ENCODE results near the gene RAD51AP2.
"Not testable (repeated sequence)": the region's sequence is repeated elsewhere in the genome, so short reads cannot be mapped to it uniquely, and the experiment has no call there.

Gene RAD51AP2

DNA sequence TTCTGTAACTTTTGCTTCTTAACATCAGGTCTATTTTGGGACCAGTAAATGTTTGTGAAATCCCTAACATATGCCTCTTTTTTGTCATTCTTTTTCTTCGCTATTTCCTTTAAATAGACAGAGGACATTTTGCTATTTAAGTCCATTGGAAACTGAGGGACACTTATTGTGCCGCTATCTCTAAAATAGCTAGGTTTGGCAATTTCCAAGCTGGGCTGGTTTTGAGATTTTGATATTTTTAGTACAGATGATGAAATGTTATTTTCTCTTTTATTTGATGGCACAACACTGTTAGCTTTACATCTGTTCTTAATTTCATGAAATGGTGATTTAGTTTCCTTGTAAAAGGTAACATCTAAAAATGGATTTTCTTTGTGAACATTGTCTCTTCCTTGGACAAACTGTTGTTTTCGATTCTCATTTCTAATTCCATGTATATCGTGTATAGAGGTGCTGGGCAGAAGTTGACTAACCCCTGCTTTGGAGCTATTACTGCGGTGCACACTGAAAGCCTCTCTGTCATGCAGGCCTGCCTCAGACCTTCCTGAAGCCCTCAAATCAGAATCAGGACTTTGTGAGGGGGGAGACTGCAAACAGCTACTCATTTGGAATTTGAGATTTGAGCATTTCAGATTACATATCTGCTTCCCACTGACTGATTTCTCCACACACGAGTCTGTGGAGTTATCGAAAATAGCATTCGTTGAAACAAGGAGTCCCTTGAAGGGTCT, 594 bp downstream of the RAD51AP2 start:
- Mint-ChIP-seq H3K4me3 (peak overlapping the region; percentile 40), H3K9me3 (no peaks in the 10 kb centered on the region)
- DNase-seq (ENCODE audit: low spot score): no peak

DNA sequence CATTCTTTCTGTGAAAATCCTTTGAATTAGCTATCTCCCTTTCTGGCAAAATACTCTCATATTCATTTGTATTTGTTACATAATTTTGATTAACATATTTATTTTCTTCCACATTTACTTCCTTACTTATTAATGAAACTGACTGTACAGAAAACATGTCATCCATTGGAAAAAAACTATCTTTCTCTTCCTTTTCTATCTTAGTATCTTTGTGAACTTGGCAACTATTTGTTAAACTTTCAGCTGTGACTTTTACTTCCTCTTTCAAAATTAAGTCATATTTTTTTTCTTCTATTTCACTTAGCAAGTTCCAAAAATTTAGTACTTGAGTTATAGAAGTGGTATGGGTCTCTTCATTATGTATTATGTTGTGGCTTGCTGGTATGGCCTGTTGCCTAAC, 2.6 kb downstream of the RAD51AP2 start:
- Mint-ChIP-seq H3K9me3 (no peaks in the 10 kb centered on the region), H3K27ac (no peak overlapping the region), H3K4me3 (no peak overlapping the region), H3K4me1 (ENCODE audit: low read depth) (no peaks in the 10 kb centered on the region), H3K27me3 (ENCODE audit: low read depth) (peaks cover 33% of the 10 kb centered on the region), H3K36me3 (ENCODE audit: low read depth) (no peaks in the 10 kb centered on the region)
- DNase-seq (ENCODE audit: low spot score): no peak

More for the DNA sequence above, 594 bp downstream of the RAD51AP2 start:
- Mint-ChIP-seq H3K27me3 (ENCODE audit: low read depth) (peaks cover 38% of the 10 kb centered on the region), H3K36me3 (ENCODE audit: low read depth) (no peaks in the 10 kb centered on the region), H3K4me1 (ENCODE audit: low read depth) (no peaks in the 10 kb centered on the region), H3K27ac (no peak overlapping the region)

DNA sequence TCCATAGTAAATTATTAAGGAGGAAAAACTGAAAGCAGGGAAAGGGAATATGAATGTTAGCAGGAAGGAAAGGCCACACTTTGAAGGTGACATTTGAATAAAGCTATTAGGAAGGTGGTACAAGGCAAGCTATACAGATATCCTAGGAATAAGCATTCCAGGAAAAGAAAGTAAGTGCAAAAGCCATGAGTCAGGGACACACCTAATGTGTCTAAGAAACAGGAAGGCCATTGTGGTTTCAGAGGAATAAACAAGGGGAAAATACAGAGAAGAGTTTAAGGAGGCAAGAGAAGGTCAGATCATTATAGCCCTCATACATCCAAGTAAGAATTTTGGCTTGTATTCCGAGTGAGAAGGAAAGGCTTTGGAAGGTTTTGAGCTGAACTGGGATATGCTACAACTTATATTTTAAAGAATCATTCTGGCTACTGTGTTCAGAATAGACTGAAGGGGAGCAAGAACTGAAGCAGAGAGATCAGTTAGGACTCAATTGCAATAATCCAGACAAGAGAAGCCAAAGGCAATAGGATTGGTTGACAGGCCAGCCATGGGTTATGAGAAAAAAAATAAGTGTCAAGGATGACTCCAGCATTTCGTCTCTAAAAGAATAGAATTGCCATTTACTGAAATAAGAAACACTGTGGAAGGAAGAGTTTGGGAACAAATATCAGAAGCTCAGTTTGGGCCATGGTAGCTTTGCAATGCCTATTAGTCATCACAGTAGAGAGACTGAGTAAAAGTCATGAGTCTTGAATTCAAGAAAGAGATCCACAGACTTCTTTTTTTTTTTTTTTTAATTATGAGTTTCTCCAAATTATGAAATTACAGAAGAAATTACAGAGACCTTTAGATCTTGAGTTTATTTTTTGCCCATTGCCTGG, 11.3 kb downstream of the RAD51AP2 start:
- H3K36me3 Mint-ChIP-seq (ENCODE audit: low read depth): no peaks in the 10 kb centered on the region
- DNase-seq (ENCODE audit: low spot score): no peak
- no peak overlapping the region for H3K4me3 Mint-ChIP-seq
- no peaks in the 10 kb centered on the region for H3K9me3 Mint-ChIP-seq
- H3K27ac Mint-ChIP-seq: no peak overlapping the region
- H3K4me1 Mint-ChIP-seq (ENCODE audit: low read depth): no peaks in the 10 kb centered on the region
- H3K27me3 Mint-ChIP-seq (ENCODE audit: low read depth): no peaks in the 10 kb centered on the region

DNA sequence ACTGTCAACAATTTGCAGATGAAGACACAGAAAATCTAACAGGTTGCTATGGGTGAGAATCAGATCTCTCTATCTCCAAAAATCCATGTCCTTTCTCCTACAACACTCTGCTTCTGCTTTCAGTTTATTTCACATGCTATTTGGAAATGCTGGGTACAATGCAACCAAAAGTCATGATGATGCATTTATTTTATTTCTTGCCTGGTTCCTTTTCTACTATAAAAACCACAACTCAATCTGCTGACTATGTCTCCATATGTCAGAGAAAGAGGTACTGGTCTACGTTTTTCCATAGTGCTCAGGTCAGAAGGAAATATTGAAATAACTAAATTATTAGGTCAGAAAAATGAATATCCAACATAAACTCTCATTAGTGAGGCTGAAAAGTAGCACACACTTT, 20.5 kb downstream of the RAD51AP2 start:
- no peak overlapping the region for H3K27ac Mint-ChIP-seq
- H3K4me1 Mint-ChIP-seq (ENCODE audit: low read depth): no peaks in the 10 kb centered on the region
- no peaks in the 10 kb centered on the region for H3K9me3 Mint-ChIP-seq
- no peak overlapping the region for H3K4me3 Mint-ChIP-seq
- DNase-seq (ENCODE audit: low spot score): no peak
- H3K27me3 Mint-ChIP-seq (ENCODE audit: low read depth): no peaks in the 10 kb centered on the region
- H3K36me3 Mint-ChIP-seq (ENCODE audit: low read depth): no peaks in the 10 kb centered on the region

DNA sequence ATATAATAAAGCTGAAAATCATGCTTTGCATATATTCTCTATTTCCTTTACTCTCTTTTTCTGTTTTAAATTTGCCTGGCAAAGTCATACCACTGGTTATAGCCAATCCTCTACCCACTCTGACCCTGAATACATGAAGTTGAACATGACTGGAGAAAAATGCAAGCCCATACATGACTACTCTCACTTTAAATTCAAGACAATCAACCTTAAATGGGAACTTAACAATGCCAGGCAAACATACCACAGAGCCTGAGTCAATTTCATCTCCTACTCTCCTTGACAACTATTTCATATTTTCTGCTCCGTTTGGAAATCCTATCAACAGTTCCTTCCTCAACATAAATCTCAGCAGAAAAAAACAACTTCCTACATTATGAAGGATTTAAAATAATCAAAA, 22.6 kb downstream of the RAD51AP2 start:
- Mint-ChIP-seq H3K27me3 (ENCODE audit: low read depth) (no peaks in the 10 kb centered on the region), H3K4me1 (ENCODE audit: low read depth) (no peaks in the 10 kb centered on the region)

DNA sequence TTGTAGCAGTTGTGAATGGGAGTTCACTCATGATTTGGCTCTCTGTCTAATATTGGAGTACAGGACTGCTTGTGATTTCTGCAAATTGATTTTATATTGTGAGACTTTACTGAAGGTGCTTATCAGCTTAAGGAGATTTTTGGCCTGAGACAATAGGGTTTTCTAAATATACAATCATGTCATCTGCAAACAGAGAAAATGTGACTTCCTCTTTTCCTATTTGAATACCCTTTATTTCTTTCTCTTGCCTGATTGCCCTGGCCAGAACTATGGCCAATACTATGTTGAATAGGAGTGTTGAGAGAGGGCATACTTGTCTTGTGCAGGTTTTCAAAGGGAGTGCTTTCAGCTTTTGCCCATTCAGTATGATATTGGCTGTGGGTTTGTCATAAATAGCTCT, 28.1 kb downstream of the RAD51AP2 start:
- H3K36me3 Mint-ChIP-seq (ENCODE audit: low read depth); DNase-seq (ENCODE audit: low spot score); H3K4me1 Mint-ChIP-seq (ENCODE audit: low read depth); H3K4me3 Mint-ChIP-seq; H3K9me3 Mint-ChIP-seq; H3K27me3 Mint-ChIP-seq (ENCODE audit: low read depth); H3K27ac Mint-ChIP-seq: not testable (repeated sequence)

More for the DNA sequence above, 22.6 kb downstream of the RAD51AP2 start:
- no peak for DNase-seq (ENCODE audit: low spot score)
- Mint-ChIP-seq H3K9me3 (no peaks in the 10 kb centered on the region), H3K4me3 (no peak overlapping the region), H3K36me3 (ENCODE audit: low read depth) (no peaks in the 10 kb centered on the region), H3K27ac (no peak overlapping the region)

DNA sequence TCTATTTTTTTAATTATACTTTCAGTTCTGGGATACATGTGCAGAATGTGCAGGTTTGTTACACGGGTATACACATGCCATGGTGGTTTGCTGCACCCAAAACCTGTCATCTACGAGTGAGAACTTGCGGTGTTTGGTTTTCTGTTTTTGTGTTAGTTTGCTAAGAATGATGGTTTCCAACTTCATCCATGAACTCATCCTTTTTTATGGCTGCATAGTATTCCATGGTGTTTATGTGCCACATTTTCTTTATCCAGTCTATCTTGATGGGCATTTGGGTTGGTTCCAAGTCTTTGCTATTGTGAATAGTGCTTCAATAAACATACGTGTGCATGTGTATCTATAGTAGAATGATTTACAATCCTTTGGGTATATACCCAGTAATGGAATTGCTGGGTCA, 29.6 kb downstream of the RAD51AP2 start:
- not testable (repeated sequence) for H3K4me3 Mint-ChIP-seq; DNase-seq (ENCODE audit: low spot score); H3K36me3 Mint-ChIP-seq (ENCODE audit: low read depth); H3K27me3 Mint-ChIP-seq (ENCODE audit: low read depth); H3K27ac Mint-ChIP-seq; H3K4me1 Mint-ChIP-seq (ENCODE audit: low read depth); H3K9me3 Mint-ChIP-seq

DNA sequence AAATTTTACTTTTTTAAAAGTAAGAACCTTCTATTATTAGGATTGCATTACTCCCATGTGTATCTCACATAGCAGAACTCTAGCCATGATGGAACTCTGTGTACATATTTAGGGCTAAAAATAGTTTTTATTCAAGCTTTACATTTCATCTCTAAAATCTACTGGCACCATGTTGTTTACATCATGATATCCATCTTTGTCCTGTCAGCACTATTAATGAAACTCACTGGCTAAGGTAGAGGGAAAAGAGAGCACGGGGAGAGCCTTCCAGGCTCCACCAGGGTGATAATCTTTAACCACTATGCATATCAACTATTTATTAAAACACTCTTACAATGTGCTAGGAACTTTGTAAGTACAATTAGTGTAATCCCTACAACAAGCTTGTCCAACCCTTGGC, 34.7 kb downstream of the RAD51AP2 start:
- Mint-ChIP-seq H3K27me3 (ENCODE audit: low read depth) (no peaks in the 10 kb centered on the region), H3K27ac (no peak overlapping the region), H3K4me3 (no peak overlapping the region), H3K36me3 (ENCODE audit: low read depth) (no peaks in the 10 kb centered on the region), H3K9me3 (no peaks in the 10 kb centered on the region), H3K4me1 (ENCODE audit: low read depth) (no peaks in the 10 kb centered on the region)
- no peak for DNase-seq (ENCODE audit: low spot score)

DNA sequence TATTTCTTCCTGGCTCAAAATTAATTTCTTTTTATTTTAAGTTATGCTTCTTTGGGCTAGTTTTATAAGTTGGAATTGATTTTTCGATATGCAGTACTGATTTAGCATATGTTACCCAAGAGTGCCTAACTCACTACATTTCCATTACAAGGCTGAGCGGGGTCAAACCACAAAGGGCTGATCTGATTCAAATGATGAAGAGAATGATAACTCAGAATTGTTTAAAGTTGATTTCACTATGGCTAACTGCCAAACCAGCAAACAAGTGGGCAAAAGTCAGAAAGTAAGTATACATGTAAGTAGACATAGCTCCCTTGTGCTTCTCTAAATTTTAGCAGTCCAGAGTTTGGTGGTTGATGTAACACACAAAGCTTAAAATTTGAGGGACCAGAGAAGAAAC, 35.6 kb downstream of the RAD51AP2 start:
- H3K4me3 Mint-ChIP-seq: no peak overlapping the region

DNA sequence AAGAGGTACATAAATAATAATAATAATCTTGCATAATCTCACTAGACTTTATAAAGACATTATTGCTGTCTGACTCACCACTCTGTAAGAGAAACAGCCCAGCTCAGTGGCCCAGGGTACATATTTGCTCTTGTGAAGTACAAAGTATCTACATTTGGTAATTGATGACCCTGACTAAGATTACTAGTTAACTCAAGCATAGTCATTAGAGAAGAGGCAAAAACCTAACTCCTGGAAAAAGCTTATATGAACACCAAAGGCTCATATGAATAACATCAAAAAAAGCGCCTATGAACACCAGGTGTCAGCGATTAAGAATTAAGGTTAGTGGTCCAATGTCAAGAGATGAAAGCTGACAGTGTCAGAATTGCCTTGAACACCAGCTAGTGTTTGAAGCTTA, 38.4 kb downstream of the RAD51AP2 start:
- no peaks in the 10 kb centered on the region for H3K27me3 Mint-ChIP-seq (ENCODE audit: low read depth)
- no peak overlapping the region for H3K4me3 Mint-ChIP-seq
- H3K27ac Mint-ChIP-seq: no peak overlapping the region
- no peaks in the 10 kb centered on the region for H3K36me3 Mint-ChIP-seq (ENCODE audit: low read depth)
- DNase-seq (ENCODE audit: low spot score): no peak
- H3K4me1 Mint-ChIP-seq (ENCODE audit: low read depth): no peaks in the 10 kb centered on the region
- no peaks in the 10 kb centered on the region for H3K9me3 Mint-ChIP-seq

More for the DNA sequence above, 35.6 kb downstream of the RAD51AP2 start:
- no peaks in the 10 kb centered on the region for H3K27me3 Mint-ChIP-seq (ENCODE audit: low read depth)
- H3K4me1 Mint-ChIP-seq (ENCODE audit: low read depth): no peaks in the 10 kb centered on the region
- DNase-seq (ENCODE audit: low spot score): no peak
- no peak overlapping the region for H3K27ac Mint-ChIP-seq
- no peaks in the 10 kb centered on the region for H3K36me3 Mint-ChIP-seq (ENCODE audit: low read depth)
- H3K9me3 Mint-ChIP-seq: no peaks in the 10 kb centered on the region

DNA sequence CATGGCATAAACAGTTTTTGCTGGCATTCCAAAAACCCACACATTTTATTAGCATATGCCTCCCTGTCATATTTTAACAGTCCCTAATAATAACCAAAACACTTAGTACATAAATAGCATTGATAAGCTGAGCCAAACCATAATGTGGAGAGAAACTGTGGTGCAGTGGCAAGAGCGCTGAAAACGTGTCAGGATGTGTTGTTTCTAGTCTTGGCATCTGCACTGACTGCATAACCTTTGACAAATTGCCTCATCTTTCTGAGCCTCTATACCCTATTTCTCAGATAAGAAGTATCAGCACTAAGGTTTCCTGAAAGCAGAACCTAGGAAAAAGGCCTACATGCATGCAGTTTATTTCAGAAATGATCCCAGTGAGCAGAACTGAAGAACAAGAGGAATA, 41.4 kb downstream of the RAD51AP2 start:
- H3K9me3 Mint-ChIP-seq: no peaks in the 10 kb centered on the region
- no peaks in the 10 kb centered on the region for H3K27me3 Mint-ChIP-seq (ENCODE audit: low read depth)
- H3K4me1 Mint-ChIP-seq (ENCODE audit: low read depth): no peaks in the 10 kb centered on the region
- H3K4me3 Mint-ChIP-seq: no peak overlapping the region
- H3K27ac Mint-ChIP-seq: no peak overlapping the region
- no peak for DNase-seq (ENCODE audit: low spot score)
- H3K36me3 Mint-ChIP-seq (ENCODE audit: low read depth): no peaks in the 10 kb centered on the region

DNA sequence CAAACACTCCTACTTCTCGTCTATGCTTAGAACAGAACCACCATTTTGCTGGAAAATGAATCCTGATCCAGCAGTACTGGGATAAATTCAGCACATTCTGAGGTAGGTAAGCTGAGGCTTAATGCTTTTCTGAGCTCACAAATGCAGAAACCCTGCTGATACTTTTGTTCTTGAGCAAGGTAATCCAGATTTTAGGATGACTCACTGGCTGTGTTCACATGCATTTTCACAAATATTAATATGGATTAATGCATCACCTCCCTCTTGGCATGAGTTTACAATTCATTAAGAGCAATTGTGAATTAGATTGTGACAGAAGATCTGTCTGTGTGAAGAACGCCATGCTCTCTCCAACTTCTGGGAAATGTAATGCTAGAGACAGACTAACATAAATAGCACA, 42.2 kb downstream of the RAD51AP2 start:
- Mint-ChIP-seq H3K36me3 (ENCODE audit: low read depth) (no peaks in the 10 kb centered on the region), H3K9me3 (no peaks in the 10 kb centered on the region), H3K4me3 (no peak overlapping the region), H3K4me1 (ENCODE audit: low read depth) (no peaks in the 10 kb centered on the region), H3K27me3 (ENCODE audit: low read depth) (no peaks in the 10 kb centered on the region), H3K27ac (no peak overlapping the region)
- DNase-seq (ENCODE audit: low spot score): no peak

DNA sequence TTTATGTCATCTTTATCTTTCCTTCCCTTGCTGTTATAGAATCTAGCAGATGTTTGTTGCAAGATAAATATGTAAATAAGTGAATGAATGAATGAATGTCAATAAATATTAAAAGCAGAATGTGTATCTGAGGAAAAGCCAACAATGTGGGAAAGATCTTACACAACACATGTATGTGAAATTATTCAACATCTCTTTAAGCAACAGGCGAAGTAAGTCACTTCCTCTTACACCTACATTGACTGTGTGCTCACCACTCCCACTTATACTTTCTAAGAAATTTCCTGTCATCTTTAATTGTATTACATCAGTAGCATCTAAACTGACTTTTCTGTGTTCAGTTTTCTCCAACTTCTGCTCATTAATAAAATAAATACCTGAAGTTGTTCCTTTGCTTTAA, 43.0 kb downstream of the RAD51AP2 start:
- no peaks in the 10 kb centered on the region for H3K36me3 Mint-ChIP-seq (ENCODE audit: low read depth)
- H3K27me3 Mint-ChIP-seq (ENCODE audit: low read depth): no peaks in the 10 kb centered on the region
- H3K4me3 Mint-ChIP-seq: no peak overlapping the region
- no peaks in the 10 kb centered on the region for H3K9me3 Mint-ChIP-seq
- no peak for DNase-seq (ENCODE audit: low spot score)
- H3K4me1 Mint-ChIP-seq (ENCODE audit: low read depth): no peaks in the 10 kb centered on the region
- H3K27ac Mint-ChIP-seq: no peak overlapping the region

DNA sequence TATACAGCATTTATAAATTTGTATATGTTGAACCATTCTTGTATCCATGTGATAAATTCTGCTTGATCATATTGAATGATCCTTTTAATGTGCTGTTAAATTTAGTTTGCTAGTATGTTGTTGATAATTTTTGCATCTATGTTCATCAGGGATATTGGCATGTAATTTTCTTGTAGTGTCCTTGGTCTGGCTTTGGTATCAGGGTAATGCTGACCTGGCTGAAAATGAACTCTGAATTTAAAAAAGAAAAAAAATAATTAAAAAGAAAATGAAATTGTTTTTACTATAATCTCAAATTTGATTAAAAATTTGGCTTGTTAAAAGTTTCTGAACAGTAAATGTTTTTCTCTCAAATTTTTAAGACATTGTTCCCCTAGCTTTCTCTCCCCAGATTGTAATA, 46.3 kb downstream of the RAD51AP2 start:
- peaks cover 6% of the 10 kb centered on the region for H3K9me3 Mint-ChIP-seq
- no peaks in the 10 kb centered on the region for H3K27me3 Mint-ChIP-seq (ENCODE audit: low read depth)
- no peak overlapping the region for H3K27ac Mint-ChIP-seq
- H3K4me3 Mint-ChIP-seq: no peak overlapping the region
- H3K4me1 Mint-ChIP-seq (ENCODE audit: low read depth): no peaks in the 10 kb centered on the region
- H3K36me3 Mint-ChIP-seq (ENCODE audit: low read depth): no peaks in the 10 kb centered on the region
- no peak for DNase-seq (ENCODE audit: low spot score)
